CD4-positive, alpha-beta T cell treated with Interleukin-21 for 1 hour (primary cell): ENCODE data around the gene RNF220.
"Not testable (repeated sequence)": the region's sequence is repeated elsewhere in the genome, so short reads cannot be mapped to it uniquely, and the experiment has no call there.

Experiments used
- DNase-seq: peaks from one replicate; pipeline ENCODE4 v3.0.0-alpha.2; 2020

RNF220 gene

GRCh38 chr1:44553771-44554170 lies 148.7 kb downstream of the RNF220 start:
- DNase-seq, result no peak

- no peak for DNase-seq
Measured at GRCh38 chr1:44554706-44555105, 149.7 kb downstream of the RNF220 start.

GRCh38 chr1:44557778-44558177 lies 152.7 kb downstream of the RNF220 start:
- DNase-seq, result no peak

GRCh38 chr1:44558883-44559282 lies 153.8 kb downstream of the RNF220 start:
- no peak for DNase-seq

GRCh38 chr1:44559330-44559729 lies 154.3 kb downstream of the RNF220 start:
- DNase-seq, result no peak

- no peak for DNase-seq
Measured at GRCh38 chr1:44559913-44560312, 154.9 kb downstream of the RNF220 start.

GRCh38 chr1:44560696-44561095 lies 155.6 kb downstream of the RNF220 start:
- not testable (repeated sequence) for DNase-seq

- DNase-seq, result no peak
Measured at GRCh38 chr1:44565259-44565750, 160.2 kb downstream of the RNF220 start.

GRCh38 chr1:44565833-44566232 lies 160.8 kb downstream of the RNF220 start:
- no peak for DNase-seq

- no peak for DNase-seq
Measured at GRCh38 chr1:44566281-44567046, 161.4 kb downstream of the RNF220 start.

GRCh38 chr1:44568128-44568900 lies 163.3 kb downstream of the RNF220 start:
- DNase-seq, result no peak

GRCh38 chr1:44569491-44569890 lies 164.4 kb downstream of the RNF220 start:
- no peak for DNase-seq

GRCh38 chr1:44571712-44572571 lies 166.9 kb downstream of the RNF220 start:
- DNase-seq, result peak; percentile 42

- no peak for DNase-seq
Measured at GRCh38 chr1:44572572-44572879, 167.5 kb downstream of the RNF220 start.

GRCh38 chr1:44575396-44575795 lies 170.3 kb downstream of the RNF220 start:
- DNase-seq, result no peak

- no peak for DNase-seq
Measured at GRCh38 chr1:44576456-44577150, 171.5 kb downstream of the RNF220 start.

GRCh38 chr1:44581205-44581604 lies 176.2 kb downstream of the RNF220 start:
- no peak for DNase-seq

- no peak for DNase-seq
Measured at GRCh38 chr1:44584167-44584566, 179.1 kb downstream of the RNF220 start.

GRCh38 chr1:44585315-44585920 lies 180.4 kb downstream of the RNF220 start:
- no peak for DNase-seq

- no peak for DNase-seq
Measured at GRCh38 chr1:44587796-44588460, 182.9 kb downstream of the RNF220 start.

GRCh38 chr1:44588551-44589210 lies 183.6 kb downstream of the RNF220 start:
- no peak for DNase-seq
